H1 (cell line): ENCODE measurements around the gene FXR2.

Experiments used
- CTCF ChIP-seq, 3 experiments: IDR thresholded peaks; 1 replicate in 2 of 3; 2 replicates in 1 of 3; pipeline versions ENCODE4 v1.5.1 to v1.6.1; 2011; ENCODE audit warnings: low read length in 3 of 3, mild to moderate bottlenecking in 3 of 3, inconsistent platforms in 2 of 3, low read depth in 1 of 3, moderate library complexity in 1 of 3; ENCODE audit not compliant: insufficient read depth in 1 of 3; ENCODE audit errors: control extremely low read depth in 1 of 3
- GABPA ChIP-seq: IDR thresholded peaks from 2 replicates; pipeline ENCODE4 v1.6.1; 2011; ENCODE audit warnings: mild to moderate bottlenecking, low read length, moderate library complexity, borderline replicate concordance; ENCODE audit not compliant: insufficient read depth
- JUN ChIP-seq: IDR thresholded peaks from 2 replicates; pipeline ENCODE4 v1.6.1; 2011; ENCODE audit warnings: low read depth, mild to moderate bottlenecking, improper control_type of control experiment, low read length
- KDM1A ChIP-seq: fragments of 200-600, 300-600 bp; sonication (generic); IDR thresholded peaks from 2 replicates; pipeline ENCODE4 v1.7.1; 2016; ENCODE audit warnings: mild to moderate bottlenecking, low read length, borderline replicate concordance
- KDM5A ChIP-seq: fragments of 200-600 bp; IDR thresholded peaks from 2 replicates; pipeline ENCODE4 v1.7.1; 2012; ENCODE audit warnings: mild to moderate bottlenecking, low read length, inconsistent platforms, mixed read lengths
- SP2 ChIP-seq: IDR thresholded peaks from 2 replicates; pipeline ENCODE4 v1.6.1; 2012; ENCODE audit warnings: mild to moderate bottlenecking, low read length, inconsistent platforms
- TCF12 ChIP-seq: IDR thresholded peaks from 2 replicates; pipeline ENCODE4 v1.6.1; 2011; ENCODE audit warnings: low read depth, mild to moderate bottlenecking, low read length

- TF ChIP-seq JUN (no peak), CTCF (IDR thresholded peaks at IDR 0.05; ENCODE audit: control extremely low read depth in 1 of 3, insufficient read depth in 1 of 3, low read depth in 1 of 3, low read length in 3 of 3) (peak; percentile 61 to 85 (median 79)), KDM5A (no peak), KDM1A (no peak), TCF12 (no peak), SP2 (no peak), GABPA (no peak)
These were observed 17.8 kb upstream of the FXR2 start for GRCh38 chr17:7632492-7632894.
